Measurements from ENCODE around the gene GLYAT.

DNA sequence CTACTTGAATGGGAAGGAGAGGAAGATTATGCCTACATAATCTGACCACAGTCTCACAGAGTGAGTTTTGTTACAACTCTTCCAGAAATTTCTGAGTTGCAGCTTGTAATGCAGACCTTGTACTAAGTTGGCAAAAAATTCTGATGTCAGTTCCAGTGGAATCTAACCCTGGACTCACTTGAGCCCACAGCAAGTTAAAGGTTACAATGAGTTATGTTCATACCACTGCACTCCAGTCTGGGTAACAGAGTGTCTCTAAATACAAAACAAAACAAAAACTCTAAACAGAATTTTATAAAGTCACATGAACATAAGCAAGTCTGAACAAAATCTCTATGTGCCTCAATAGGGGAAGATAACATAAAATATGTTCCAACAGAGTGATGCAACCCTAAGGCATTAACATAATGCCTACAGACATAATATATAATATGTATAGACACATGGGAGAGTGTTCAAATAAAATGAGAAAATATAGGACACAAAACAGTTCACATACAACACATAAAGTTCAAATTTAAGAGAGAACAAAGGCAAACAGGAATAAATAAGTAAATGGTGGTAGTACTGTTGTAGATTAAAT, 1.1 kb downstream of the GLYAT start:
- TF ChIP-seq CTCF (conservative IDR thresholded peaks at IDR 0.05 in 1 of 2, IDR thresholded peaks at IDR 0.05 in 1 of 2; ENCODE audit: low read depth in 1 of 2, low read length in 2 of 2) (no peak), EZH2 (IDR thresholded peaks at IDR 0.05; ENCODE audit: low read length, missing control alignments) (no peak)
